GM18511 (cell line): Measurements from ENCODE around the gene FER1L5.

ENCODE experiments used
- ATAC-seq: cut with Tn5 transposase; IDR thresholded peaks from one replicate; pipeline ENCODE4 v1.9.1; 2021; ENCODE audit warnings: mild to moderate bottlenecking, moderate library complexity; ENCODE audit not compliant: unreplicated experiment

The FER1L5 gene

GRCh38 chr2:96739076-96739632 is 96.6 kb downstream of the FER1L5 start:
- ATAC-seq = no peak

GRCh38 chr2:96739633-96740428 is 97.3 kb downstream of the FER1L5 start, which contains the start of gene LMAN2L:
TSS of gene LMAN2L (minus strand) at chr2:96740064. CDS start at chr2:96740040, 24 bp downstream.
- peak; percentile 100 for ATAC-seq

GRCh38 chr2:96747061-96747617 is 104.6 kb downstream of the FER1L5 start:
- ATAC-seq = no peak

DNA sequence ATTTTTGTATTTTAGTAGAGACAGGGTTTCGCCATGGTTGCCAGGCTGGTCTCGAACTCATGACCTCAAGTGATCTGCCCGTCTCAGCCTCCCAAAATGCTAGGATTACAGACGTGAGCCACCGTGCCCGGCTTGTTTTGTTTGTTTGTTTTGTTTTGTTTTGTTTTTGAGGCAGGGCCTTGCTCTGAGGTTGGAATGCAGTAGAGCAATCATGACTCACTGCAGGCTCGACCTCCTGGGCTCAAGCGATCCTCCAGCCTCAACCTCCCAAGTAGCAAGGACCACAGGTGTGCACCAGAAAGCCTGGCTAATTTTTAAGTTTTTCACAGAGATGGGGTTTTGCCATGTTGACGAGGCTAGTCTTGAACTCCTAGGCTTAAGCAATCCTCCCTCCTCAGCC is 109.2 kb downstream of the FER1L5 start:
- no peak for ATAC-seq

- no peak for ATAC-seq
Measured at GRCh38 chr2:96753661-96754282, 111.2 kb downstream of the FER1L5 start.

- ATAC-seq = no peak
Measured at GRCh38 chr2:96754317-96754716, 111.8 kb downstream of the FER1L5 start.
